Osteocyte (in vitro differentiated cells): ENCODE results near the gene ANKRD13D. TPM values are rescaled to one million over a fixed set of nuclear protein-coding genes. Genes with fewer than 3 reads are reported as not detected.

Experiments
- DNase-seq: peaks from one replicate; pipeline ENCODE4 v3.0.0; 2021; ENCODE audit warnings: mixed read lengths; ENCODE audit not compliant: unreplicated experiment; ENCODE audit errors: extremely low spot score
- H3K27ac Mint-ChIP-seq: one replicate; pipeline ENCODE4 v1.8.0; 2021; ENCODE audit warnings: mild to moderate bottlenecking, mixed read lengths; ENCODE audit not compliant: unreplicated experiment
- H3K27me3 Mint-ChIP-seq: one replicate; pipeline ENCODE4 v1.8.0; 2021; ENCODE audit warnings: mixed read lengths; ENCODE audit not compliant: unreplicated experiment
- H3K36me3 Mint-ChIP-seq: one replicate; pipeline ENCODE4 v1.8.0; 2021; ENCODE audit warnings: mixed read lengths; ENCODE audit not compliant: unreplicated experiment
- H3K4me1 Mint-ChIP-seq: one replicate; pipeline ENCODE4 v1.8.0; 2021; ENCODE audit warnings: mixed read lengths; ENCODE audit not compliant: unreplicated experiment
- H3K4me3 Mint-ChIP-seq: one replicate; pipeline ENCODE4 v1.8.0; 2021; ENCODE audit warnings: mild to moderate bottlenecking, moderate library complexity, mixed read lengths; ENCODE audit not compliant: unreplicated experiment
- H3K9me3 Mint-ChIP-seq: one replicate; pipeline ENCODE4 v1.8.0; 2021; ENCODE audit warnings: mixed read lengths; ENCODE audit not compliant: unreplicated experiment
- total RNA-seq: library from RNA; stranded (reverse); gene quantifications from 2 replicates; pipeline ENCODE4 v1.2.1, GENCODE V29; 2021
- TF ChIP-seq, protein P1 (sequence below): fragments of 200-600 bp; sonication (generic); IDR thresholded peaks from 2 replicates; pipeline ENCODE4 v1.5.0; 2021; ENCODE audit warnings: antibody characterized with exemption, mild to moderate bottlenecking, moderate library complexity

ANKRD13D gene
- total RNA-seq, 1 donor from 2014 or later = 56.2 TPM

DNA sequence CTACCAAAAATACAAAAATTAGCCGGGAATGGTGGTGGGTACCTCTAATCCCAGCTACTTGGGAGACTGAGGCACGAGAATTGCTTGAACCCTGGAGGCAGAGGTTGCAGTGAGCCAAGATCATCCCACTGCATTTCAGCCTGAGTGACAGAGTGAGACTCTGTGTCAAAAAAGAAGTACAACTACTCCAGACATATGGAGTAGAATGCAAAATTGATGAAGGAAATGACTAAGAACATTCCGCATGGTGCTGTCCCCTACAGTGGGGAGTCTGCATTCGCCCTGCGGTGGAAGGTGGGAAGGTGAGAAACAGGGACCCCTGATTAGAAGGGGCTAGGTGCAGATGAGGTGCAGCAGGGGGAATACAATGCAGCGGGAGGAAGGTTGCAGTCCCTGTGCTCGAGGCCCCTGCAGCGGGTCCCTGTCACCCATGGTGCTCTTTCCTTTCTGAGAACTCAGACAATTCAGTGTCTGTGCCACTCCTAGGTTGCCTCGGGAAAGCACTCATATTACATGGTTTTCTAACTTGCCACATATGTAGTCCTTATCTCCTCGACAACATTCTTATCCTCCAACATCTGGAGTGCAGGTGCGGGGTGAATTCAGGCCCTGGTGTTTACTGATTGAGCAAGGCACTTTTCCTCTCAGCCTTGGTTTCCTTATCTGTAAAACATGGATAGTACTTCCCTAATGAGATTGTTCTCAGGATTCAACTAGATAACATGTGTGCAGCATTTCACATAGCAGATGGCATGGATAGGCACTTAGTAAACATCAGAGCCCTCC is 59.1 kb downstream of the ANKRD13D start:
- Mint-ChIP-seq H3K4me3 (no peak overlapping the region), H3K9me3 (no peaks in the 10 kb centered on the region), H3K4me1 (peaks cover 36% of the 10 kb centered on the region), H3K27me3 (no peaks in the 10 kb centered on the region), H3K36me3 (no peaks in the 10 kb centered on the region), H3K27ac (peak overlapping the region; percentile 50)
- no peak for DNase-seq
- TF ChIP-seq, protein P1, sequence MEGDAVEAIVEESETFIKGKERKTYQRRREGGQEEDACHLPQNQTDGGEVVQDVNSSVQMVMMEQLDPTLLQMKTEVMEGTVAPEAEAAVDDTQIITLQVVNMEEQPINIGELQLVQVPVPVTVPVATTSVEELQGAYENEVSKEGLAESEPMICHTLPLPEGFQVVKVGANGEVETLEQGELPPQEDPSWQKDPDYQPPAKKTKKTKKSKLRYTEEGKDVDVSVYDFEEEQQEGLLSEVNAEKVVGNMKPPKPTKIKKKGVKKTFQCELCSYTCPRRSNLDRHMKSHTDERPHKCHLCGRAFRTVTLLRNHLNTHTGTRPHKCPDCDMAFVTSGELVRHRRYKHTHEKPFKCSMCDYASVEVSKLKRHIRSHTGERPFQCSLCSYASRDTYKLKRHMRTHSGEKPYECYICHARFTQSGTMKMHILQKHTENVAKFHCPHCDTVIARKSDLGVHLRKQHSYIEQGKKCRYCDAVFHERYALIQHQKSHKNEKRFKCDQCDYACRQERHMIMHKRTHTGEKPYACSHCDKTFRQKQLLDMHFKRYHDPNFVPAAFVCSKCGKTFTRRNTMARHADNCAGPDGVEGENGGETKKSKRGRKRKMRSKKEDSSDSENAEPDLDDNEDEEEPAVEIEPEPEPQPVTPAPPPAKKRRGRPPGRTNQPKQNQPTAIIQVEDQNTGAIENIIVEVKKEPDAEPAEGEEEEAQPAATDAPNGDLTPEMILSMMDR = no peak

DNA sequence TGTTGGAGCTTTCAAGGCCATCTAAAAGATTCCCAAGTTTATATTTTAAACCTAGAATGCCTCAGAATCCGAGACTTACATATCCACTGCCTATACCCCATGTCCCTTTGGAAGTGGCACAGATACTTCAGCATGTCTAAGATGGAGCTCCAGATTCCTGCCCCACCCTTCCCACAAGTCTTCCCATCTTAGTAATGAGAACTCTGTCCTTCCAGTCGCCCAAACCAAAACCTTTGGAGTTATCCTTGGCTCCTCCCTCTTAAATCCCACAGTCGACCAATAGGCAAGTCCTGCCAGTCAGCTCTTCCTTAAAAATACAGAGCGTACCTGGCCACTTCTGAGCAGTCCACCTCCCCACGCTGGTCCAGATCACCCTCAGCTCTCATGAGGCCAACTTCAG is 59.9 kb downstream of the ANKRD13D start:
- no peak overlapping the region for H3K27ac Mint-ChIP-seq
- H3K27me3 Mint-ChIP-seq = no peaks in the 10 kb centered on the region
- no peaks in the 10 kb centered on the region for H3K36me3 Mint-ChIP-seq
- H3K4me1 Mint-ChIP-seq = peaks cover 42% of the 10 kb centered on the region
- DNase-seq = no peak
- no peak overlapping the region for H3K4me3 Mint-ChIP-seq
- TF ChIP-seq, protein P1 = no peak
- H3K9me3 Mint-ChIP-seq = no peaks in the 10 kb centered on the region

DNA sequence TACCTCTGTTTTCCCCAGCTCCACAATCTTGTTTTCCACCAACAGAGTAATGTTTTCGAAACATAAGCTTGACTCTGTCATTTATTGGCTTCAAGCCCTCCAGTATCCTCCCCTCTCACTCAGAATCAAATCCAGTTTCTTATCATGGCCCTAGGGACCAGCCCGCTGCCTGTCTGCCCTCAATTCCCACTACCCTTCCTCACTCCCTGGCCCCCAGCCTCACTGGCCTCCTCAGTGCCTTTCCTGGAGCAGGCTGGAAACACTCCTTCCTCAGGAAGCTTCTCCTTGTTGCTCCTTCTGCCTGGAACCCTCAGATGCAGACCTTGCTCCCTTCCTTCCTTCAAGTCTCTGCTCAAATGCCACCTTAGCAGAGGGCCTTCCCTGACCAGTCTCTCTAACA is 60.4 kb downstream of the ANKRD13D start:
- Mint-ChIP-seq H3K4me1 (peaks cover 46% of the 10 kb centered on the region), H3K36me3 (no peaks in the 10 kb centered on the region), H3K27ac (no peak overlapping the region), H3K9me3 (no peaks in the 10 kb centered on the region), H3K4me3 (no peak overlapping the region), H3K27me3 (no peaks in the 10 kb centered on the region)
- no peak for DNase-seq
- TF ChIP-seq, protein P1 = no peak

DNA sequence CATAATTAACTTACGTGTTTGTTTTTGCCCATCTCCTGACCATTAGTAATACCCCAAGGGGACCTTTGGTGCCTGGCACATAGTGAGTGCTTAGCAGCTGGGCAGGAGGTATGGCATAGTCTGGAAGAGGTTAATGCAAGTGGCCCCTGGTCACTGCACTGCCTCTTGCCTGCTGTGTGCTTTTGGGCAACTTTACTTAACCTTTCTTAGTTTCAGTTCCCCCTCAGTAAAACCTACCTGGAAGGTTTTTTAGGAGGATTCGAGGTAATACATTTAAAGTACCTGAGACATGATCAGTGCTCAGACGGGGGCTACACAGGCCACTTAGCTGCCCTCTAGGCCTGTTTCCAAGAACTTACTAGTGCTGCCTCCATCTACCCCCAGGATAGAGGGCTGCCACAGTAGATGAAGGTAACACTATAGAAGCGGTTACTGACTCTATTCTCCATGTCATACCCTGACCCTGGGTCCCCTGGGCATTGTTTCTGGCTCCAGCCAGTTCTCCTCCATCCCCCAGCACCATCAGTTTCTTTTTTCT is 60.9 kb downstream of the ANKRD13D start:
- TF ChIP-seq, protein P1 = no peak
- Mint-ChIP-seq H3K4me3 (no peak overlapping the region), H3K9me3 (no peaks in the 10 kb centered on the region), H3K27me3 (no peaks in the 10 kb centered on the region), H3K4me1 (peaks cover 51% of the 10 kb centered on the region), H3K36me3 (no peaks in the 10 kb centered on the region), H3K27ac (no peak overlapping the region)
- no peak for DNase-seq

DNA sequence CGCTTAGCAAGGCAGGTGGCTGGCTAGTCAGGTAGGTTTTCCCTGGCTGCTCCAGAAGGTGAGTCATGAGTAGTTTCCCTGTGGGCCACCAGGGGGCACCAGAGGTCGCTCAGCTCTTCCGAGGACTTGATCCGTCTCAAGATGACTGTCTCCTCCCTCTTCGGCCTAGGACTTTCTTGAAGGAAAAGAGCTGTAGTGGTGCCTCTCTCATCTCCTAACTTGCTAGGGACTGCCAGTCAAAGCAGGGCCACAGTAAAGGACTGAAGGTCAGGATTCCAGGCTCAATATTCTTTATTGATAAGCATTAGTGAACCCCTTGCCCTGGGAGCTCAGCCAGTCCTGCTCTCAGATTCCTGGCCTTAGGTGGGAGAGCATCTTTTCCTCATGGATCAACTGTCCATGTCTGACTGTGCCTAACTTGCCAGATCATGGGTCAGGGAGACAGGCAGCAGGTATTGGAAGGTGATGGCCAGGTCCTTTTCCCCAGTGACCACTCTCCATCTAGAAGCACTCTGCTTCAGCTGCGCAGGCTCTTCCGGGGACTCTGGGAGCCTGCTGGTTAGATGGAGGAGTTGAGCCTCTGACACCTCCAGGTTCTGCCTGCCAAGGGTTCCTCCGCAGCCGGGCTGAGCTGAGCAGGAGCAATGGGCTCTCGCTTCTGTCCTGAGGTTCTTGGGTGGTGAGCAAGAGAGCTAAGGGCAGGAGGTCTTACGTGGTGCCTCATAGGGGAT is 62.3 kb downstream of the ANKRD13D start:
- H3K4me1 Mint-ChIP-seq = peaks cover 55% of the 10 kb centered on the region
- H3K27me3 Mint-ChIP-seq = no peaks in the 10 kb centered on the region
- H3K27ac Mint-ChIP-seq = peak overlapping the region; percentile 67
- H3K36me3 Mint-ChIP-seq = no peaks in the 10 kb centered on the region
- TF ChIP-seq, protein P1 = peak; percentile 92
- DNase-seq = no peak
- peak overlapping the region; percentile 65 for H3K4me3 Mint-ChIP-seq
- no peaks in the 10 kb centered on the region for H3K9me3 Mint-ChIP-seq
